CD8-positive, alpha-beta memory T cell (primary cell): ENCODE data around the gene ZNF546. TPM values are rescaled to one million over a fixed set of nuclear protein-coding genes. Genes with fewer than 3 reads are reported as not detected.
"Not testable (repeated sequence)": the region's sequence is repeated elsewhere in the genome, so short reads cannot be mapped to it uniquely, and the experiment has no call there.

Experiments used
- CTCF ChIA-PET: fragments of 350-600 bp; sonication (Branson Sonifier 250); formaldehyde crosslinking; loops from one replicate; lab custom pipeline; 2021; ENCODE audit warnings: antibody characterized with exemption; lab: Charles Lee
- POLR2A ChIA-PET: fragments of 350-600 bp; sonication (Branson Sonifier 250); formaldehyde crosslinking; loops from one replicate; lab custom pipeline; 2021; ENCODE audit warnings: antibody characterized with exemption; lab: Charles Lee
- DNase-seq, 5 donors: peaks; one replicate each; pipeline versions ENCODE4 v3.0.0 to v3.0.0-alpha.2; 2020 to 2022; ENCODE audit warnings: mixed read lengths in 1 of 5
- H3K27ac ChIP-seq: one replicate; pipeline ENCODE4 v1.7.0; 2013; ENCODE audit warnings: low read depth, mild to moderate bottlenecking, low read length, moderate library complexity
- H3K27me3 ChIP-seq: 2 replicates; pipeline ENCODE4 v1.7.0; 2013; ENCODE audit warnings: low read length, mild to moderate bottlenecking; ENCODE audit not compliant: insufficient read depth, poor library complexity, severe bottlenecking
- H3K36me3 ChIP-seq: 2 replicates; pipeline ENCODE4 v1.7.0; 2013; ENCODE audit warnings: mild to moderate bottlenecking, low read length, moderate library complexity; ENCODE audit not compliant: insufficient read depth
- H3K4me1 ChIP-seq: 2 replicates; pipeline ENCODE4 v1.7.0; 2013; ENCODE audit warnings: mild to moderate bottlenecking, low read length, moderate library complexity; ENCODE audit not compliant: insufficient read depth
- H3K4me3 ChIP-seq: 2 replicates; pipeline ENCODE4 v1.7.0; 2013; ENCODE audit warnings: mild to moderate bottlenecking, low read length
- H3K9me3 ChIP-seq: 2 replicates; pipeline ENCODE4 v1.7.0; 2013; ENCODE audit warnings: mild to moderate bottlenecking, low read length
- H3K27ac Mint-ChIP-seq, 8 donors: one replicate each; pipeline ENCODE4 v1.8.0; 2020 to 2021; ENCODE audit warnings: mixed read lengths in 8 of 8, mild to moderate bottlenecking in 6 of 8, inconsistent platforms in 3 of 8, moderate library complexity in 3 of 8
- H3K27me3 Mint-ChIP-seq, 2 donors: one replicate each; pipeline ENCODE4 v1.8.0; 2020 to 2021; ENCODE audit warnings: mixed read lengths in 2 of 2, mild to moderate bottlenecking in 1 of 2, moderate library complexity in 1 of 2
- H3K36me3 Mint-ChIP-seq, 3 donors: one replicate each; pipeline ENCODE4 v1.8.0; 2020 to 2021; ENCODE audit warnings: mixed read lengths in 3 of 3, inconsistent platforms in 1 of 3, mild to moderate bottlenecking in 1 of 3
- H3K4me1 Mint-ChIP-seq, 3 donors: one replicate each; pipeline ENCODE4 v1.8.0; 2020 to 2021; ENCODE audit warnings: mixed read lengths in 3 of 3, inconsistent platforms in 1 of 3, mild to moderate bottlenecking in 1 of 3
- H3K4me3 Mint-ChIP-seq, 7 donors: one replicate each; pipeline ENCODE4 v1.8.0; 2020 to 2021; ENCODE audit warnings: mixed read lengths in 7 of 7, mild to moderate bottlenecking in 6 of 7, moderate library complexity in 4 of 7, inconsistent platforms in 2 of 7
- H3K9me3 Mint-ChIP-seq, 5 donors: one replicate each; pipeline ENCODE4 v1.8.0; 2020 to 2022; ENCODE audit warnings: mixed read lengths in 5 of 5, mild to moderate bottlenecking in 3 of 5, moderate library complexity in 2 of 5, inconsistent platforms in 1 of 5
- polyA plus RNA-seq: library from polyadenylated mRNA; unstranded; fragments of 300-500 nt; fragmentation: Illumina TruSeq; gene quantifications from one replicate; pipeline ENCODE4 v1.2.3, GENCODE V29; 2021
- total RNA-seq, 2 experiments: library from RNA; stranded (reverse); gene quantifications; one replicate each; pipeline ENCODE4 v1.2.3, GENCODE V29; 2021

Gene ZNF546
- total and polyA plus RNA-seq, 3 experiments from 2014 or later, result 4.8 to 6.6 (median 5.0) TPM

DNA sequence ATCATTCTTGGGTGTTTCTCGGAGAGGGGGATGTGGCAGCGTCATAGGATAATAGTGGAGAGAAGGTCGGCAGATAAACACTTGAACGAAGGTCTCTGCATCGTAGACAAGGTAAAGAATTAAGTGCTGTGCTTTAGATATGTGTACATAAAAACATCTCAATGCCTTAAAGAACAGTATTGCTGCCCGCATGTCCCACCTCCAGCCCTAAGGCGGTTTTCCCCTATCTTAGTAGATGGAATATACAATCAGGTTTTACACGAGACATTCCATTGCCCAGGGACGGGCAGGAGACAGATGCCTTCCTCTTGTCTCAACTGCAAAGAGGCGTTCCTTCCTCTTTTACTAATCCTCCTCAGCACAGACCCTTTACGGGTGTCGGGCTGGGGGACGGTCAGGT lies 37.5 kb upstream of the ZNF546 start:
- Mint-ChIP-seq H3K27ac (peak overlapping the region in 5 of 8 donors; percentile 53 to 73 (median 68)), H3K4me3 (peak overlapping the region in 6 of 7 donors; percentile 13 to 74 (median 51)), H3K4me1 (peaks cover 20 to 50% (median 45%) of the 10 kb centered on the region in 3 donors)
- H3K36me3 Mint-ChIP-seq, DNase-seq, H3K27ac ChIP-seq, POLR2A ChIA-PET, H3K27me3 Mint-ChIP-seq, H3K27me3 ChIP-seq, H3K36me3 ChIP-seq, H3K9me3 ChIP-seq, H3K4me3 ChIP-seq, H3K9me3 Mint-ChIP-seq: not testable (repeated sequence)
- peaks cover 21% of the 10 kb centered on the region for H3K4me1 ChIP-seq
- CTCF ChIA-PET, result interaction anchor here (1.1 kb wide), 1 partner anchor 11 kb away, joined by 5 read pairs; the partner anchor contains the start of gene PSMC4

DNA sequence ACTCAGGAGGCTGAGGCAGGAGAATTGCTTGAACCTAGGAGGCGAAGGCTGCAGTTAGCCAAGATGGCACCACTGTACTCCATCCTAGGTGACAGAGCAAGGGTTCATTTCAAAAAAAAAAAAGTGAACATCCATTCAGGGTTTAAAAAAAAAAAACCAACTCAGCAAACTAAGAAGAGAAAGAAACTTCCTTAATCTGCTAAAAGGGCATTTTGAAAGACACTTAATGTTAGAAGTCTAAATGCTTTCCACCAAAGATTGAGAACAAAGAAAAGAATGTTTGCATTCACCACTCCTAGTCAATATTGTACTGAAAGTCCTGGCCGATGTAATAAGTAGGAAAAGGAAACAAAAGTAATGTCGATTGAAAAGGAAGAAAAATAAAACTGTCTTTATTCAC lies 33.0 kb upstream of the ZNF546 start:
- H3K4me3 Mint-ChIP-seq, result peak overlapping the region in 1 of 7 donors; percentile 37
- no peaks in the 10 kb centered on the region for H3K36me3 ChIP-seq

DNA sequence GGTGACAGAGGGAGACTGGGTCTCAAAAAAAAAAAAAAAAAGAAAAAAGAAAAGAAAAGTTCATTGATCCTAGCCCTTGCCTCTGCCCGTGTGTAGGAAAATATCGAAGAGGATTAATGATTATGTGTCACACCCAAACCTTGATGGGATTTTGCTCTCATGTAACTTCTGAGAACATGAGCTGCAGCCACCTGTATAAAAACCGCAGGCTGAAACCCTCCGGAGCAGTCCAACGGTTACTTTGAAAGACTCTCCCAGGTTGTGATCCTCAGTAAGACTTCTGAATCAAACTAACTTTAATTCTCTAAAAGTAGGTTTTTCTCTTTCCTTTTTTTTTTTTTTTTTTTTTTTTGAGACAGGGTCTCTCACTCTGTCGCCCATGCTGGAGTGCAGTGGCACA lies 30.2 kb upstream of the ZNF546 start:
- H3K27me3 ChIP-seq, result no peaks in the 10 kb centered on the region
- no peak overlapping the region for H3K27ac ChIP-seq
- Mint-ChIP-seq H3K36me3 (peaks cover 0 to 13% (median under 1%) of the 10 kb centered on the region in 3 donors), H3K4me3 (no peak overlapping the region), H3K27ac (peak overlapping the region in 1 of 8 donors; percentile 58), H3K27me3 (no peaks in the 10 kb centered on the region), H3K4me1 (peaks cover 36 to 49% (median 46%) of the 10 kb centered on the region in 3 donors), H3K9me3 (peaks cover 0 to 1% (median 0%) of the 10 kb centered on the region in 5 donors)
- ChIA-PET POLR2A (no interaction called here), CTCF (interaction anchor here (1.1 kb wide), 1 partner anchor 174 kb away, joined by 3 read pairs; no protein-coding TSS in a partner anchor)
- DNase-seq, result no peak
- no peaks in the 10 kb centered on the region for H3K9me3 ChIP-seq
- H3K4me1 ChIP-seq, result peaks cover 25% of the 10 kb centered on the region
- H3K4me3 ChIP-seq, result no peak overlapping the region
- no peaks in the 10 kb centered on the region for H3K36me3 ChIP-seq

More for the DNA sequence above, 33.0 kb upstream of the ZNF546 start:
- no peaks in the 10 kb centered on the region for H3K36me3 Mint-ChIP-seq
- Histone ChIP-seq H3K9me3 (no peaks in the 10 kb centered on the region), H3K4me3 (no peak overlapping the region), H3K4me1 (peaks cover 16% of the 10 kb centered on the region), H3K27ac (no peak overlapping the region), H3K27me3 (no peaks in the 10 kb centered on the region)
- DNase-seq, result no peak
- ChIA-PET POLR2A (no interaction called here), CTCF (no interaction called here)
- H3K27me3 Mint-ChIP-seq, result no peaks in the 10 kb centered on the region
- H3K4me1 Mint-ChIP-seq, result peaks cover 20 to 43% (median 37%) of the 10 kb centered on the region in 3 donors
- peak overlapping the region in 2 of 8 donors; percentile 14 to 37 for H3K27ac Mint-ChIP-seq
- H3K9me3 Mint-ChIP-seq, result peaks cover 0 to 1% (median 0%) of the 10 kb centered on the region in 5 donors

DNA sequence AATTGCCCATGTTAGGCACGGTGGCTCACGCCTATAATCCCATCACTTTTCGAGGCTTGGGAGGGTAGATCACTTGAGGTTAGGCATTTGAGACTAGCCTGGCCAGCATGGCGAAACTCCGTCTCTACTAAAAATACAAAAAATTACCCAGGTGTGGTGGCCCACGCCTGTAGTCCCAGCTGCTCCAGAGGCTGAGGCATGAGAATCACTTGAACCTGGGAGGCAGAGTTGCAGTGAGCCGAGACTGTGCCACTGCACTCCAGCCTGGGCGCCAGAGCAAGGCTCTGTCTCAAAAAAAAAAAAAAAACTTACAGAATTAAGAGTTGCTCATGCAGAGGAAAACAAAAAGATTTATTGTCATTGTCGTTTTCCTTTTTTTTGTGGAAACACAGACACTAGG lies 29.3 kb upstream of the ZNF546 start:
- H3K4me1 ChIP-seq, result peaks cover 32% of the 10 kb centered on the region
- CTCF ChIA-PET, result interaction anchor here (3.7 kb wide), 1 partner anchor 13 kb away, joined by 55 read pairs; no protein-coding TSS in a partner anchor
- Mint-ChIP-seq H3K4me1 (peaks cover 40 to 58% (median 55%) of the 10 kb centered on the region in 3 donors), H3K9me3 (peaks cover 0 to 1% (median 0%) of the 10 kb centered on the region in 5 donors), H3K4me3 (no peak overlapping the region), H3K27me3 (no peaks in the 10 kb centered on the region), H3K27ac (peak overlapping the region in 2 of 8 donors; percentile 86 to 93), H3K36me3 (peaks cover 0 to 21% (median 2%) of the 10 kb centered on the region in 3 donors)
- POLR2A ChIA-PET, result no interaction called here
- no peak overlapping the region for H3K27ac ChIP-seq
- no peaks in the 10 kb centered on the region for H3K9me3 ChIP-seq
- no peak overlapping the region for H3K4me3 ChIP-seq
- H3K36me3 ChIP-seq, result no peaks in the 10 kb centered on the region
- DNase-seq, result no peak
- no peaks in the 10 kb centered on the region for H3K27me3 ChIP-seq

DNA sequence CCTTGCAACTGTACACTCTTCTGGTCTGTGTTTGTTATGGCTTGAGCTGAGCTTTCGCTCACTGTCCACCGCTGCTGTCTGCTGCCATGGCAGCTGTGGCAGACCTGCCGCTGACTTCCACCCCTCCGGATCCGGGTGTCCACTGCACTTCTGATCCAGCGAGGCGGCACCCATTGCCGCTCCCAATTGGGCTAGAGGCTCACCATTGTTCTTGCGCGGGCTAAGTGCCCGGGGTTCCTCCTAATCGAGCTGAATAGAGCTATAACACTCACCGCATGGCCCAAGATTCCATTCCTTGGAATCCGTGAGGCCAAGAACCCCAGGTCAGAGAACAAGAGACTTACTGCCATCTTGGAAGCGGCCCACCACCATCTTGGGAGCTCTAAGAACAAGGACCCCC lies 28.1 kb upstream of the ZNF546 start:
- peaks cover 32% of the 10 kb centered on the region for H3K4me1 ChIP-seq
- H3K27ac Mint-ChIP-seq, result peak overlapping the region; percentile 93 to 100 (median 98)
- H3K9me3 ChIP-seq, result no peaks in the 10 kb centered on the region
- POLR2A ChIA-PET, result interaction anchor here (0.5 to 1.0 kb wide), 2 partner anchors 14 to 473 kb away, joined by 3 read pairs; no protein-coding TSS in a partner anchor
- H3K4me3 Mint-ChIP-seq, result peak overlapping the region; percentile 52 to 99 (median 95)
- H3K4me1 Mint-ChIP-seq, result peaks cover 45 to 62% (median 55%) of the 10 kb centered on the region in 3 donors
- no peaks in the 10 kb centered on the region for H3K27me3 Mint-ChIP-seq
- H3K27me3 ChIP-seq, result no peaks in the 10 kb centered on the region
- no peak for DNase-seq
- peaks cover 4 to 31% (median 7%) of the 10 kb centered on the region in 3 donors for H3K36me3 Mint-ChIP-seq
- CTCF ChIA-PET, result interaction anchor here (2.4 to 3.7 kb wide), 4 partner anchors 12 to 177 kb away, joined by 9 to 55 read pairs (median 34); partner anchors contain the start of gene FBL
- H3K36me3 ChIP-seq, result peaks cover 11% of the 10 kb centered on the region
- no peak overlapping the region for H3K27ac ChIP-seq
- H3K4me3 ChIP-seq, result peak overlapping the region; percentile 17
- peaks cover 0 to 1% (median 0%) of the 10 kb centered on the region in 5 donors for H3K9me3 Mint-ChIP-seq

DNA sequence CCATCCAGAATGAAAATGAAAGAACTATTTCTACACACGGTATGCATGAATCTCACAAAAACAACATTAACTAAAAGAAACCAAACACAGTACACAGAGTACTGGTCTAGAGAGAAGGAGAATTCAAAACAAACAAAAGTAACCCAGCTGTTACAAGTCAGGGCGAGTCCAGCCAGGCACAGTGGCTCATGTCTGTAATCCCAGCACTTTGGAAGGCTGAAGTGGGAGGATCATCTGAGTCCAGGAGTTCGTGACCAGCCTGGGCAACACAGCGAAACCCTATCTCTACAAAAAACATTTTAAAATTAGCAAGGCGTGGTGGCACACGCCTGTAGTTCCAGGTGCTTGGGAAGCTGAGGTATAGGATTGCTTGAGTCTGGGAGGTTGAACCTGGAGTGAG lies 27.6 kb upstream of the ZNF546 start:
- ChIA-PET POLR2A (interaction anchor here (1.0 to 2.2 kb wide), 6 partner anchors 14 to 135 kb away, joined by 3 to 28 read pairs (median 9); partner anchors contain the start of gene DYRK1B), CTCF (interaction anchor here (1.9 to 3.7 kb wide), 14 partner anchors 8 to 177 kb away, joined by 7 to 79 read pairs (median 15); partner anchors contain the start of genes DYRK1B and FBL)
- H3K4me1 Mint-ChIP-seq, result peaks cover 43 to 59% (median 51%) of the 10 kb centered on the region in 3 donors
- Histone ChIP-seq H3K9me3 (no peaks in the 10 kb centered on the region), H3K27ac (no peak overlapping the region), H3K4me1 (peaks cover 32% of the 10 kb centered on the region), H3K27me3 (no peaks in the 10 kb centered on the region), H3K36me3 (peaks cover 12% of the 10 kb centered on the region), H3K4me3 (peak overlapping the region; percentile 17)
- no peaks in the 10 kb centered on the region for H3K27me3 Mint-ChIP-seq
- H3K36me3 Mint-ChIP-seq, result peaks cover 5 to 36% (median 9%) of the 10 kb centered on the region in 3 donors
- peaks cover 0 to 1% (median 0%) of the 10 kb centered on the region in 5 donors for H3K9me3 Mint-ChIP-seq
- H3K4me3 Mint-ChIP-seq, result peak overlapping the region; percentile 91 to 99 (median 95)
- DNase-seq, result no peak
- H3K27ac Mint-ChIP-seq, result peak overlapping the region; percentile 93 to 100 (median 98)

DNA sequence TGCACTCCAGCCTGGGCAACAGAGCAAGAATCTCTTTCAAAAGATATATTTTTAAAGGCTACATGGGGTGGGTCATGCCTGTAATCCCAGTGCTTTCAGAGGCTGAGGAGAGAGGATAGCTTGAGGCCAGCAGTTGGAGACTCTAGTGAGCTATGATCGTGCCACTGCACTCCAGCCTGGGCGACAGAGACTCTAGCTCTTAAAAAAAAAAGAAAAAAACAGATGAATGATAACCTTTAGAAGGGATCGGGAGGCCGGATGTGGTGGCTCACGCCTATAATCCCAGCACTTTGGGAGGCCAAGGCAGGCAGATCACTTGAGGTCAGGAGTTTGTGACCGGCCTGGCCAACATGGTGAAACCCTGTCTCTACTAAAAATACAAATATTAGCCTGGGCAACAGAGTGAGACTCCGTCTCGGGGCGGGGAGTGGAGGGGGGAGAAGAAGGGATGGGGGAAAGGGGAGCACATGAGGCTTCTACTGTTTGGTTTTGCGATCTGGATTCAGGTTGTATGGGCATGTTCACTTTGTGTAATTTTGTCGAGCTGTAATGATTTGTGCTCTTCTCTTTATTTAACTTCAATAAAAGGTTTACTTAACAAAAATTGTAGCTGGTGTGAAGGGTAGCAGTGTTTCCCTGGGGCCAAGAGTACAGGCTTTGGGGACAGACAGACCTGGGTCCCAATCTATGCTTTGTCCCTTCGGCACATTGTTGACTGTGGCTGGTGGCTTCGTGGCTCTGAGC lies 27.0 kb upstream of the ZNF546 start:
- peaks cover 18% of the 10 kb centered on the region for H3K36me3 ChIP-seq
- peak overlapping the region; percentile 72 for H3K4me3 ChIP-seq
- no peaks in the 10 kb centered on the region for H3K9me3 ChIP-seq
- Mint-ChIP-seq H3K27me3 (no peaks in the 10 kb centered on the region), H3K4me1 (peaks cover 43 to 62% (median 51%) of the 10 kb centered on the region in 3 donors), H3K36me3 (peaks cover 5 to 41% (median 13%) of the 10 kb centered on the region in 3 donors), H3K4me3 (peak overlapping the region; percentile 91 to 99 (median 95)), H3K9me3 (peaks cover 0 to 1% (median 0%) of the 10 kb centered on the region in 5 donors), H3K27ac (peak overlapping the region; percentile 93 to 100 (median 98))
- POLR2A ChIA-PET, result interaction anchor here (0.5 to 2.2 kb wide), 14 partner anchors 8 to 1906 kb away, joined by 3 to 28 read pairs (median 6); partner anchors contain the start of genes DYRK1B, FBL, ZNF546 and ZNF780A
- peaks cover 32% of the 10 kb centered on the region for H3K4me1 ChIP-seq
- H3K27ac ChIP-seq, result peak overlapping the region; percentile 96
- no peaks in the 10 kb centered on the region for H3K27me3 ChIP-seq
- peak in 3 of 5 donors; percentile 10 to 49 (median 16) for DNase-seq
- CTCF ChIA-PET, result interaction anchor here (0.9 to 3.7 kb wide), 40 partner anchors 9 to 202 kb away, joined by 3 to 79 read pairs (median 9); partner anchors contain the start of genes DYRK1B, FBL, FCGBP and ZNF546
